B cell (primary cell): ENCODE results near the gene TEP1. TPM values are rescaled to one million over a fixed set of nuclear protein-coding genes. Genes with fewer than 3 reads are reported as not detected.

ENCODE experiments used
- ATAC-seq: fragments of 200-7000 bp; cut with Tn5 transposase; one replicate; pipeline ENCODE4 v1.10.0; 2021; ENCODE audit warnings: low read depth, mild to moderate bottlenecking, moderate number of reproducible peaks, moderate library complexity
- CTCF ChIA-PET: fragments of 350-600 bp; sonication (Branson Sonifier 250); formaldehyde crosslinking; loops from one replicate; lab custom pipeline; 2021; ENCODE audit warnings: antibody characterized with exemption, inconsistent platforms; lab: Charles Lee
- POLR2A ChIA-PET: fragments of 350-600 bp; sonication (Branson Sonifier 250); formaldehyde crosslinking; loops from one replicate; lab custom pipeline; 2021; ENCODE audit warnings: antibody characterized with exemption; lab: Charles Lee
- DNase-seq: peaks from one replicate; pipeline ENCODE4 v3.0.0; 2013
- H2AFZ ChIP-seq: 2 replicates; pipeline ENCODE4 v1.6.1; 2012; ENCODE audit warnings: mild to moderate bottlenecking, low read depth, low read length; ENCODE audit not compliant: insufficient read depth, poor library complexity, severe bottlenecking
- H3K27ac ChIP-seq, 2 donors: 1 replicate in 1 of 2; 2 replicates in 1 of 2; pipeline ENCODE4 v1.5.1; 2012 to 2013; ENCODE audit warnings: low read length in 2 of 2, mild to moderate bottlenecking in 2 of 2, moderate library complexity in 1 of 2
- H3K27me3 ChIP-seq, 4 experiments: fragments of 200-600 bp in 1 of 4; sonication (generic) in 1 of 4; replicated peaks in 1 of 4; 1 replicate in 2 of 4; 2 replicates in 2 of 4; pipeline versions ENCODE4 v1.6.1 to v1.7.0; 2013 to 2016; ENCODE audit warnings: low read length in 3 of 4, mild to moderate bottlenecking in 2 of 4, mixed read lengths in 1 of 4, moderate library complexity in 1 of 4; ENCODE audit not compliant: insufficient read depth in 4 of 4, control insufficient read depth in 3 of 4; ENCODE audit errors: control extremely low read depth in 1 of 4
- H3K36me3 ChIP-seq, 2 experiments: replicated peaks in 1 of 2; 1 replicate in 1 of 2; 2 replicates in 1 of 2; pipeline versions ENCODE4 v1.6.1 to v1.7.1; 2013; ENCODE audit warnings: low read length in 1 of 2; ENCODE audit not compliant: insufficient read depth in 2 of 2, control insufficient read depth in 1 of 2; ENCODE audit errors: control extremely low read depth in 1 of 2, extremely low read depth in 1 of 2
- H3K4me1 ChIP-seq, 2 donors: fragments of 200-600 bp in 1 of 2; sonication (generic) in 1 of 2; 1 replicate in 1 of 2; 2 replicates in 1 of 2; pipeline versions ENCODE4 v1.5.1 to v1.6.1; 2013 to 2017; ENCODE audit warnings: low read length in 2 of 2; ENCODE audit not compliant: control insufficient read depth in 2 of 2, insufficient read depth in 2 of 2
- H3K4me2 ChIP-seq: replicated peaks from 2 replicates; pipeline ENCODE3; 2012; ENCODE audit warnings: mild to moderate bottlenecking, low read depth, low read length; ENCODE audit not compliant: poor library complexity, severe bottlenecking
- H3K4me3 ChIP-seq, 5 experiments: fragments of 200-600 bp in 1 of 5; sonication (generic) in 1 of 5; 1 replicate in 3 of 5; 2 replicates in 2 of 5; pipeline versions ENCODE4 v1.5.1 to v1.7.0; 2011 to 2016; ENCODE audit warnings: low read length in 4 of 5, mild to moderate bottlenecking in 4 of 5, low read depth in 2 of 5, control low read depth in 1 of 5, moderate library complexity in 1 of 5; ENCODE audit not compliant: insufficient read depth in 1 of 5; ENCODE audit errors: control extremely low read depth in 1 of 5, extremely low read depth in 1 of 5
- H3K79me2 ChIP-seq: fragments of 200-600 bp; sonication (generic); one replicate; pipeline ENCODE4 v1.6.0; 2016; ENCODE audit warnings: low read length; ENCODE audit not compliant: control insufficient read depth, insufficient read depth
- H3K9ac ChIP-seq: fragments of 200-600 bp; sonication (generic); 2 replicates; pipeline ENCODE4 v1.6.1; 2017; ENCODE audit warnings: mild to moderate bottlenecking, low read length, moderate library complexity
- H3K9me3 ChIP-seq, 3 donors: one replicate each; pipeline versions ENCODE4 v1.6.1 to v1.7.1; 2013; ENCODE audit warnings: low read length in 2 of 3; ENCODE audit not compliant: control insufficient read depth in 2 of 3, insufficient read depth in 1 of 3; ENCODE audit errors: control extremely low read depth in 1 of 3
- H4K20me1 ChIP-seq: 2 replicates; pipeline ENCODE4 v1.6.0; 2012; ENCODE audit warnings: mild to moderate bottlenecking, low read length; ENCODE audit not compliant: insufficient read depth, control insufficient read depth, poor library complexity, severe bottlenecking
- H3K27ac Mint-ChIP-seq: one replicate; pipeline ENCODE4 v1.8.0; 2021; ENCODE audit warnings: mixed read lengths
- H3K27me3 Mint-ChIP-seq: one replicate; pipeline ENCODE4 v1.8.0; 2021; ENCODE audit warnings: mixed read lengths
- H3K4me1 Mint-ChIP-seq: one replicate; pipeline ENCODE4 v1.8.0; 2021; ENCODE audit warnings: mixed read lengths
- H3K4me3 Mint-ChIP-seq: one replicate; pipeline ENCODE4 v1.8.0; 2021; ENCODE audit warnings: mixed read lengths
- H3K9me3 Mint-ChIP-seq: one replicate; pipeline ENCODE4 v1.8.0; 2022; ENCODE audit warnings: mixed read lengths; ENCODE audit not compliant: insufficient read depth
- EZH2 ChIP-seq: IDR thresholded peaks from 2 replicates; pipeline ENCODE4 v1.6.1; 2012; ENCODE audit warnings: borderline replicate concordance, low read depth, mild to moderate bottlenecking, moderate library complexity, low read length; ENCODE audit not compliant: insufficient read depth, poor library complexity, severe bottlenecking
- WGBS: methylation state at CpG from one replicate; pipeline ENCODE4 v1.1.5; 2013; ENCODE audit warnings: missing lambda C conversion rate; ENCODE audit not compliant: insufficient coverage; 5-methylcytosine and 5-hydroxymethylcytosine counted together
- intact Hi-C: fragments of 100-400 bp; cut with micrococcal nuclease; formaldehyde crosslinking; loops from one replicate; pipeline ENCODE4 v1.10.0; 2022
- polyA plus RNA-seq: library from polyadenylated mRNA; depleted of rRNA; stranded (reverse); fragments of >200 nt; gene quantifications from 2 replicates; pipeline ENCODE4 v1.2.3, GENCODE V29; 2012
- total RNA-seq, 2 donors: library from RNA; stranded (reverse); fragments of 120-200 nt in 1 of 2; gene quantifications; 1 replicate in 1 of 2; 2 replicates in 1 of 2; pipeline versions ENCODE4 v1.2.3 to v1.2.4, GENCODE V29; 2013 to 2022
- TF ChIP-seq, protein P1 (sequence below): fragments of 200-600 bp; IDR thresholded peaks from one replicate; pipeline ENCODE4 v1.8.0; 2022; ENCODE audit warnings: antibody characterized with exemption, mild to moderate bottlenecking

TEP1 gene
- total and polyA plus RNA-seq, 2 donors (not counting 1 experiment from before 2014, with no cell fraction given), result 69.9 to 123 TPM

DNA sequence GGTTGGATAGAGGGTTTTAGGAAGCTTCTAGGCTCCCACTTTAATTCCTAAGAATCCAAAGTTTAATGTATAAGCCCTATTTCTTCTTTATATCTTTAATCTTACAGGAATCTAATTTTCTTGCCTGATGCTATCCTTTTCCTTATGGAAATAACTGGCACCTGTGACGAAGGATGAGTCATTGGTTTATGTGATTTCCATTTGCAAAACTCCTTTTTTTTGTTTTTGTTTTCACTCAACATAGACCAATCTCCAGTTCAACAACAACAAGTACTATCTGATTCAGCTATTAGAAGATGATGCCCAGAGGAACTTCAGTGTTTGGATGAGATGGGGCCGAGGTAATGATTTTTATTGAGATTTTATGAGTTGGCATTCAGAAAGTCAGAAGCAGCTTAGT is 63.0 kb downstream of the TEP1 start:
- peaks cover 7% of the 10 kb centered on the region for H3K79me2 ChIP-seq
- H3K27me3 ChIP-seq, result no peaks in the 10 kb centered on the region
- H3K9me3 Mint-ChIP-seq, result no peaks in the 10 kb centered on the region
- H3K27me3 Mint-ChIP-seq, result no peaks in the 10 kb centered on the region
- no peak overlapping the region for H2AFZ ChIP-seq
- H3K27ac ChIP-seq, result no peak overlapping the region
- H3K36me3 ChIP-seq, result peaks cover 10 to 32% of the 10 kb centered on the region in 2 experiments
- TF ChIP-seq, protein P1, sequence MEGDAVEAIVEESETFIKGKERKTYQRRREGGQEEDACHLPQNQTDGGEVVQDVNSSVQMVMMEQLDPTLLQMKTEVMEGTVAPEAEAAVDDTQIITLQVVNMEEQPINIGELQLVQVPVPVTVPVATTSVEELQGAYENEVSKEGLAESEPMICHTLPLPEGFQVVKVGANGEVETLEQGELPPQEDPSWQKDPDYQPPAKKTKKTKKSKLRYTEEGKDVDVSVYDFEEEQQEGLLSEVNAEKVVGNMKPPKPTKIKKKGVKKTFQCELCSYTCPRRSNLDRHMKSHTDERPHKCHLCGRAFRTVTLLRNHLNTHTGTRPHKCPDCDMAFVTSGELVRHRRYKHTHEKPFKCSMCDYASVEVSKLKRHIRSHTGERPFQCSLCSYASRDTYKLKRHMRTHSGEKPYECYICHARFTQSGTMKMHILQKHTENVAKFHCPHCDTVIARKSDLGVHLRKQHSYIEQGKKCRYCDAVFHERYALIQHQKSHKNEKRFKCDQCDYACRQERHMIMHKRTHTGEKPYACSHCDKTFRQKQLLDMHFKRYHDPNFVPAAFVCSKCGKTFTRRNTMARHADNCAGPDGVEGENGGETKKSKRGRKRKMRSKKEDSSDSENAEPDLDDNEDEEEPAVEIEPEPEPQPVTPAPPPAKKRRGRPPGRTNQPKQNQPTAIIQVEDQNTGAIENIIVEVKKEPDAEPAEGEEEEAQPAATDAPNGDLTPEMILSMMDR, result no peak
- TF ChIP-seq EZH2, result no peak
- no peak overlapping the region for H3K9ac ChIP-seq
- no peaks in the 10 kb centered on the region for H4K20me1 ChIP-seq
- no peak overlapping the region for H3K4me2 ChIP-seq
- intact Hi-C loops, result no loop called here
- no peak overlapping the region for H3K27ac Mint-ChIP-seq
- POLR2A ChIA-PET, result interaction anchor here (0.6 kb wide), 1 partner anchor 496 kb away, joined by 3 read pairs; no protein-coding TSS in a partner anchor
- H3K4me3 ChIP-seq, result no peak overlapping the region
- H3K9me3 ChIP-seq, result no peaks in the 10 kb centered on the region
- H3K4me1 ChIP-seq, result no peaks in the 10 kb centered on the region
- no peak overlapping the region for H3K4me3 Mint-ChIP-seq
- H3K4me1 Mint-ChIP-seq, result no peaks in the 10 kb centered on the region
- no peak for DNase-seq
- WGBS, result 100% methylated on average over 1 of the region's 2 CpGs
- ATAC-seq, result no peak
- CTCF ChIA-PET, result interaction anchor here (0.6 to 4.2 kb wide), 2 partner anchors 23 to 138 kb away, joined by 4 to 36 read pairs; no protein-coding TSS in a partner anchor

GRCh38 chr14:20347747-20348146 is 65.6 kb downstream of the TEP1 start:
- no peak for DNase-seq
- ChIA-PET POLR2A (no interaction called here), CTCF (interaction anchor here (1.1 kb wide), 1 partner anchor 522 kb away, joined by 3 read pairs; no protein-coding TSS in a partner anchor)
- H3K9ac ChIP-seq, result no peak overlapping the region
- H3K27me3 Mint-ChIP-seq, result no peaks in the 10 kb centered on the region
- WGBS, result 100% methylated on average over 1 of the region's 3 CpGs
- H3K36me3 ChIP-seq, result peaks cover 1 to 16% of the 10 kb centered on the region in 2 experiments
- no peaks in the 10 kb centered on the region for H3K27me3 ChIP-seq
- no peak overlapping the region for H3K4me3 ChIP-seq
- no peak overlapping the region for H3K27ac Mint-ChIP-seq
- H3K27ac ChIP-seq, result no peak overlapping the region
- H3K9me3 Mint-ChIP-seq, result no peaks in the 10 kb centered on the region
- peaks cover 6 to 7% of the 10 kb centered on the region in 2 donors for H3K4me1 ChIP-seq
- no peak overlapping the region for H2AFZ ChIP-seq
- no peak for ATAC-seq
- H3K4me1 Mint-ChIP-seq, result peaks cover 13% of the 10 kb centered on the region
- H3K79me2 ChIP-seq, result peaks cover 7% of the 10 kb centered on the region
- no peak overlapping the region for H3K4me3 Mint-ChIP-seq
- no peak for TF ChIP-seq EZH2
- TF ChIP-seq, protein P1, result no peak
- intact Hi-C loops, result no loop called here
- H4K20me1 ChIP-seq, result no peaks in the 10 kb centered on the region
- peaks cover 0 to 3% (median 2%) of the 10 kb centered on the region in 3 donors for H3K9me3 ChIP-seq
- no peak overlapping the region for H3K4me2 ChIP-seq
